ENCODE data around the gene SLC34A1.

SLC34A1 gene

GRCh38 chr5:177429248-177430040, 45.2 kb downstream of the SLC34A1 start:
- Histone ChIP-seq H3K27ac (ENCODE audit: extremely low read depth, low read depth, low read length) (no peak overlapping the region), H3K36me3 (ENCODE audit: control insufficient read depth in 2 of 2, insufficient read depth in 1 of 2, low read length in 2 of 2) (peaks cover 0 to 60% of the 10 kb centered on the region in 2 experiments; a peak in 1 of 3 replicates), H3K9me3 (ENCODE audit: control insufficient read depth, insufficient read depth, low read depth, low read length) (no peaks in the 10 kb centered on the region), H3K4me1 (ENCODE audit: control insufficient read depth, insufficient read depth, low read length) (no peaks in the 10 kb centered on the region), H3K4me3 (ENCODE audit: low read depth, low read length) (no peak overlapping the region)
- ChIA-PET CTCF (interaction anchor here (0.7 to 4.3 kb wide), 5 partner anchors 13 to 40 kb away, joined by 3 to 29 read pairs (median 3); no protein-coding TSS in a partner anchor), POLR2A (interaction anchor here (0.6 to 4.2 kb wide), 7 partner anchors 8 to 39 kb away, joined by 3 to 45 read pairs (median 7); no protein-coding TSS in a partner anchor)
- TF ChIP-seq, protein P1, sequence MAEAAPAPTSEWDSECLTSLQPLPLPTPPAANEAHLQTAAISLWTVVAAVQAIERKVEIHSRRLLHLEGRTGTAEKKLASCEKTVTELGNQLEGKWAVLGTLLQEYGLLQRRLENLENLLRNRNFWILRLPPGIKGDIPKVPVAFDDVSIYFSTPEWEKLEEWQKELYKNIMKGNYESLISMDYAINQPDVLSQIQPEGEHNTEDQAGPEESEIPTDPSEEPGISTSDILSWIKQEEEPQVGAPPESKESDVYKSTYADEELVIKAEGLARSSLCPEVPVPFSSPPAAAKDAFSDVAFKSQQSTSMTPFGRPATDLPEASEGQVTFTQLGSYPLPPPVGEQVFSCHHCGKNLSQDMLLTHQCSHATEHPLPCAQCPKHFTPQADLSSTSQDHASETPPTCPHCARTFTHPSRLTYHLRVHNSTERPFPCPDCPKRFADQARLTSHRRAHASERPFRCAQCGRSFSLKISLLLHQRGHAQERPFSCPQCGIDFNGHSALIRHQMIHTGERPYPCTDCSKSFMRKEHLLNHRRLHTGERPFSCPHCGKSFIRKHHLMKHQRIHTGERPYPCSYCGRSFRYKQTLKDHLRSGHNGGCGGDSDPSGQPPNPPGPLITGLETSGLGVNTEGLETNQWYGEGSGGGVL (tag by site-specific recombination; IDR thresholded peaks at IDR 0.05), result peak; percentile 90
- TF ChIP-seq, protein P2, sequence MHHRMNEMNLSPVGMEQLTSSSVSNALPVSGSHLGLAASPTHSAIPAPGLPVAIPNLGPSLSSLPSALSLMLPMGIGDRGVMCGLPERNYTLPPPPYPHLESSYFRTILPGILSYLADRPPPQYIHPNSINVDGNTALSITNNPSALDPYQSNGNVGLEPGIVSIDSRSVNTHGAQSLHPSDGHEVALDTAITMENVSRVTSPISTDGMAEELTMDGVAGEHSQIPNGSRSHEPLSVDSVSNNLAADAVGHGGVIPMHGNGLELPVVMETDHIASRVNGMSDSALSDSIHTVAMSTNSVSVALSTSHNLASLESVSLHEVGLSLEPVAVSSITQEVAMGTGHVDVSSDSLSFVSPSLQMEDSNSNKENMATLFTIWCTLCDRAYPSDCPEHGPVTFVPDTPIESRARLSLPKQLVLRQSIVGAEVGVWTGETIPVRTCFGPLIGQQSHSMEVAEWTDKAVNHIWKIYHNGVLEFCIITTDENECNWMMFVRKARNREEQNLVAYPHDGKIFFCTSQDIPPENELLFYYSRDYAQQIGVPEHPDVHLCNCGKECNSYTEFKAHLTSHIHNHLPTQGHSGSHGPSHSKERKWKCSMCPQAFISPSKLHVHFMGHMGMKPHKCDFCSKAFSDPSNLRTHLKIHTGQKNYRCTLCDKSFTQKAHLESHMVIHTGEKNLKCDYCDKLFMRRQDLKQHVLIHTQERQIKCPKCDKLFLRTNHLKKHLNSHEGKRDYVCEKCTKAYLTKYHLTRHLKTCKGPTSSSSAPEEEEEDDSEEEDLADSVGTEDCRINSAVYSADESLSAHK (tag by site-specific recombination; IDR thresholded peaks at IDR 0.05), result no peak
- no peak for TF ChIP-seq ZNF133 (tag by site-specific recombination; IDR thresholded peaks at IDR 0.05)
- no peak for TF ChIP-seq GLI2 (tag by site-specific recombination; IDR thresholded peaks at IDR 0.05; ENCODE audit: borderline replicate concordance, low read depth)
- no peak for TF ChIP-seq ZNF266 (tag by site-specific recombination; IDR thresholded peaks at IDR 0.05; ENCODE audit: low read depth)
- no peak for TF ChIP-seq ZNF518A (tag by site-specific recombination; conservative IDR thresholded peaks at IDR 0.05; ENCODE audit: low read depth)
- TF ChIP-seq ZNF280C (tag by site-specific recombination; IDR thresholded peaks at IDR 0.05), result no peak
- 0 out of 2 replicates have a peak, but pooled peaks have one; percentile 11 for TF ChIP-seq SP2 (tag by site-specific recombination; IDR thresholded peaks at IDR 0.05)
- TF ChIP-seq ZNF202 (tag by site-specific recombination; IDR thresholded peaks at IDR 0.05; ENCODE audit: borderline replicate concordance), result no peak
- TF ChIP-seq ZNF488 (tag by site-specific recombination; IDR thresholded peaks at IDR 0.05), result no peak
- no peak for TF ChIP-seq ZNF214 (tag by site-specific recombination; IDR thresholded peaks at IDR 0.05; ENCODE audit: borderline replicate concordance)
- TF ChIP-seq ZNF23 (tag by site-specific recombination; IDR thresholded peaks at IDR 0.05; ENCODE audit: borderline replicate concordance), result no peak
- no peak for TF ChIP-seq ZNF248 (tag by site-specific recombination; IDR thresholded peaks at IDR 0.05)
- no peak for TF ChIP-seq ZNF658 (tag by site-specific recombination; IDR thresholded peaks at IDR 0.05)
- no peak for TF ChIP-seq ZNF560 (tag by site-specific recombination; IDR thresholded peaks at IDR 0.05; ENCODE audit: borderline replicate concordance)
- TF ChIP-seq ZNF548 (tag by site-specific recombination; IDR thresholded peaks at IDR 0.05), result no peak
- TF ChIP-seq ATF2 (tag by site-specific recombination; IDR thresholded peaks at IDR 0.05; ENCODE audit: low read depth), result no peak
- peak; percentile 72 for TF ChIP-seq KLF1 (tag by site-specific recombination; IDR thresholded peaks at IDR 0.05)
- TF ChIP-seq EGR2 (tag by site-specific recombination; IDR thresholded peaks at IDR 0.05; ENCODE audit: low read depth), result peak; percentile 97
- no peak for TF ChIP-seq IKZF3 (tag by site-specific recombination; IDR thresholded peaks at IDR 0.05)
- TF ChIP-seq KLF8 (tag by site-specific recombination; IDR thresholded peaks at IDR 0.05), result no peak
- TF ChIP-seq ZFHX2 (tag by site-specific recombination; conservative IDR thresholded peaks at IDR 0.05), result peak; percentile 95

Data from HEK293 (cell line).